Upper lobe of left lung (tissue), 6 donors: ENCODE results near the gene OLIG2. TPM values are rescaled to one million over a fixed set of nuclear protein-coding genes. Genes with fewer than 3 reads are reported as not detected.

Experiments used
- ATAC-seq, 2 donors: fragments of 200-7000 bp; cut with Tn5 transposase; one replicate each; pipeline ENCODE4 v1.9.1; 2022; ENCODE audit warnings: mild to moderate bottlenecking in 2 of 2, moderate library complexity in 2 of 2; ENCODE audit not compliant: low FRiP score in 2 of 2
- DNase-seq, 2 donors: peaks; one replicate each; pipeline ENCODE4 v3.0.0-alpha.2; 2019 to 2020
- H3K27ac ChIP-seq, 4 donors: fragments of 200-600 bp; sonication (generic); one replicate each; pipeline ENCODE4 v1.5.1; 2016 to 2019
- H3K27me3 ChIP-seq, 4 donors: fragments of 200-600 bp; sonication (generic); one replicate each; pipeline ENCODE4 v1.5.1; 2017 to 2019
- H3K36me3 ChIP-seq, 4 donors: fragments of 200-600 bp; sonication (generic); one replicate each; pipeline ENCODE4 v1.5.1; 2016 to 2019
- H3K4me1 ChIP-seq, 4 donors: fragments of 200-600 bp; sonication (generic); one replicate each; pipeline ENCODE4 v1.5.1; 2018 to 2019
- H3K4me3 ChIP-seq, 4 donors: fragments of 200-600 bp; sonication (generic); one replicate each; pipeline ENCODE4 v1.5.1; 2017 to 2019; ENCODE audit warnings: mild to moderate bottlenecking in 2 of 4, moderate library complexity in 1 of 4
- H3K9me3 ChIP-seq, 4 donors: fragments of 200-600 bp; sonication (generic); one replicate each; pipeline ENCODE4 v1.5.1; 2018 to 2019
- EP300 ChIP-seq, 4 donors: sonication (generic); formaldehyde crosslinking; IDR thresholded peaks; one replicate each; pipeline ENCODE4 v1.5.1; 2017; ENCODE audit warnings: antibody characterized with exemption in 4 of 4, control low read depth in 2 of 4
- POLR2A ChIP-seq, 4 donors: fragments of 450-650 bp; IDR thresholded peaks; one replicate each; pipeline ENCODE4 v1.5.1; 2016 to 2017; ENCODE audit warnings: antibody characterized with exemption in 4 of 4, mild to moderate bottlenecking in 2 of 4
- POLR2AphosphoS5 ChIP-seq, 2 donors: sonication (generic); formaldehyde crosslinking; IDR thresholded peaks; one replicate each; pipeline ENCODE4 v1.5.1; 2017; ENCODE audit warnings: antibody characterized with exemption in 2 of 2
- WGBS, 2 donors: methylation state at CpG; one replicate each; pipeline ENCODE4 v1.1.5; 2017 to 2018; 5-methylcytosine and 5-hydroxymethylcytosine counted together
- total RNA-seq, 6 donors: library from RNA; depleted of rRNA in 4 of 6; stranded (reverse); fragments of >200 nt in 4 of 6; gene quantifications; one replicate each; pipeline versions ENCODE4 v1.1.0 to v1.2.1, GENCODE V29; 2016 to 2021
- TF ChIP-seq, protein P1 (sequence below), 6 experiments: fragments of 450-650 bp in 4 of 6; fragments of 200-600 bp in 2 of 6; sonication (generic) in 2 of 6; IDR thresholded peaks; one replicate each; pipeline ENCODE4 v1.5.1; 2016 to 2019; ENCODE audit warnings: antibody characterized with exemption in 6 of 6
- donor health status: DM: no; HTN: no; CAD: no; lungs with moderate emphysema.
- donor health status: DM: no; HTN: yes; CAD: no; lungs with severe emphysema.

Gene OLIG2
- total RNA-seq, 6 donors from 2014 or later: not detected

DNA sequence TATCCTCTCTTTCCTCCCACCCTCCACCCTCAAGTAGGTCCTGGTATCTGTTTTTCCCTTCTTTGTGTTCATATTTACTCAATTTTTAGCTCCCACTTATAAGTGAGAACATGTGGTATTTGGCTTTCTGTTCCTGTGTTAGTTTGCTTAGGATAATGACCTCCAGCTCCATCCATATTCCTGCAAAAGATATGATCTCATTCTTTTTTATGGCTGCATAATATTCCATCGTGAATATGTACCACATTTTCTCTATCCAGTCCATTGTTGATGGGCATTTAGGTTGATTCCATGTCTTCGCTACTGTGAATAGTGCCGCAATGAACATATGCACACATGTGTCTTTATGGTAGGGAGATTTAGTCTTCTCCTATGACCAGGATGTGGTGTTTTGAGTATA is 14.5 kb downstream of the OLIG2 start:
- 94 to 96% methylated on average over 3 of the region's 3 CpGs for whole genome bisulfite sequencing, 2 donors
- no peak overlapping the region for H3K27ac ChIP-seq
- TF ChIP-seq, protein P1, sequence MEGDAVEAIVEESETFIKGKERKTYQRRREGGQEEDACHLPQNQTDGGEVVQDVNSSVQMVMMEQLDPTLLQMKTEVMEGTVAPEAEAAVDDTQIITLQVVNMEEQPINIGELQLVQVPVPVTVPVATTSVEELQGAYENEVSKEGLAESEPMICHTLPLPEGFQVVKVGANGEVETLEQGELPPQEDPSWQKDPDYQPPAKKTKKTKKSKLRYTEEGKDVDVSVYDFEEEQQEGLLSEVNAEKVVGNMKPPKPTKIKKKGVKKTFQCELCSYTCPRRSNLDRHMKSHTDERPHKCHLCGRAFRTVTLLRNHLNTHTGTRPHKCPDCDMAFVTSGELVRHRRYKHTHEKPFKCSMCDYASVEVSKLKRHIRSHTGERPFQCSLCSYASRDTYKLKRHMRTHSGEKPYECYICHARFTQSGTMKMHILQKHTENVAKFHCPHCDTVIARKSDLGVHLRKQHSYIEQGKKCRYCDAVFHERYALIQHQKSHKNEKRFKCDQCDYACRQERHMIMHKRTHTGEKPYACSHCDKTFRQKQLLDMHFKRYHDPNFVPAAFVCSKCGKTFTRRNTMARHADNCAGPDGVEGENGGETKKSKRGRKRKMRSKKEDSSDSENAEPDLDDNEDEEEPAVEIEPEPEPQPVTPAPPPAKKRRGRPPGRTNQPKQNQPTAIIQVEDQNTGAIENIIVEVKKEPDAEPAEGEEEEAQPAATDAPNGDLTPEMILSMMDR (IDR thresholded peaks at IDR 0.05): no peak
- TF ChIP-seq EP300 (IDR thresholded peaks at IDR 0.05) (no peak), POLR2A (IDR thresholded peaks at IDR 0.05) (no peak), POLR2AphosphoS5 (IDR thresholded peaks at IDR 0.05) (no peak)
- ATAC-seq (no peak), DNase-seq (no peak)
- no peaks in the 10 kb centered on the region for H3K36me3 ChIP-seq
- H3K4me3 ChIP-seq: no peak overlapping the region
- H3K4me1 ChIP-seq: peaks cover 0 to 4% (median 2%) of the 10 kb centered on the region in 4 donors
- H3K9me3 ChIP-seq: no peaks in the 10 kb centered on the region
- H3K27me3 ChIP-seq: no peaks in the 10 kb centered on the region

GRCh38 chr21:33041981-33042380 is 16.2 kb downstream of the OLIG2 start:
- Histone ChIP-seq H3K9me3 (no peaks in the 10 kb centered on the region), H3K36me3 (no peaks in the 10 kb centered on the region), H3K27me3 (no peaks in the 10 kb centered on the region), H3K4me1 (no peaks in the 10 kb centered on the region), H3K4me3 (no peak overlapping the region), H3K27ac (no peak overlapping the region)
- no peak for ATAC-seq
- no peak for DNase-seq
- TF ChIP-seq EP300 (IDR thresholded peaks at IDR 0.05) (no peak), POLR2A (IDR thresholded peaks at IDR 0.05) (no peak), POLR2AphosphoS5 (IDR thresholded peaks at IDR 0.05) (no peak)
- TF ChIP-seq, protein P1 (IDR thresholded peaks at IDR 0.05): no peak
- 51 to 72% methylated on average over 2 of the region's 2 CpGs for WGBS, 2 donors

DNA sequence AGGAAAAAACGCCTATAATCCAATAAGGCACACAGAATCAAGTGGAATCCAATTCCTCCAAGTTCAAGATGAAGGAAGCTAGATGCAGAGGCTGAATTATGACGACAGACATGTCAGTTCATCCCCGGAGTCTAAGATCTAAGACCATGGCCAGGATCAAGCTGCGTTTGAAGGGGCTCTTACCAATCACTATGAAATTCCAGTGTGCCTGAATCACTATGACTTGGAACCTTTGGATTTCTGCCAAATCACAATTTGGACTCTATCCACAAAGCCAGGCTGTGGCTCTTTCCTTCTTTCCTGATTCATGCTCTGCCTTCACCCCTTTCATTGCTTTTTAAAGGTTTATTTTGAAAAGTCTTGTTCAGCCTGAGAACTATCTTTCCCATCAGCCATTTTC is 17.1 kb downstream of the OLIG2 start:
- TF ChIP-seq EP300 (IDR thresholded peaks at IDR 0.05): no peak
- TF ChIP-seq, protein P1 (IDR thresholded peaks at IDR 0.05): no peak
- no peak for TF ChIP-seq POLR2A (IDR thresholded peaks at IDR 0.05)
- no peak for TF ChIP-seq POLR2AphosphoS5 (IDR thresholded peaks at IDR 0.05)
- H3K36me3 ChIP-seq: no peaks in the 10 kb centered on the region
- H3K4me3 ChIP-seq: no peak overlapping the region
- 40 to 42% methylated on average over 4 of the region's 4 CpGs for WGBS, 2 donors
- ATAC-seq (no peak), DNase-seq (no peak)
- H3K4me1 ChIP-seq: no peaks in the 10 kb centered on the region
- no peaks in the 10 kb centered on the region for H3K9me3 ChIP-seq
- H3K27ac ChIP-seq: no peak overlapping the region
- no peaks in the 10 kb centered on the region for H3K27me3 ChIP-seq

DNA sequence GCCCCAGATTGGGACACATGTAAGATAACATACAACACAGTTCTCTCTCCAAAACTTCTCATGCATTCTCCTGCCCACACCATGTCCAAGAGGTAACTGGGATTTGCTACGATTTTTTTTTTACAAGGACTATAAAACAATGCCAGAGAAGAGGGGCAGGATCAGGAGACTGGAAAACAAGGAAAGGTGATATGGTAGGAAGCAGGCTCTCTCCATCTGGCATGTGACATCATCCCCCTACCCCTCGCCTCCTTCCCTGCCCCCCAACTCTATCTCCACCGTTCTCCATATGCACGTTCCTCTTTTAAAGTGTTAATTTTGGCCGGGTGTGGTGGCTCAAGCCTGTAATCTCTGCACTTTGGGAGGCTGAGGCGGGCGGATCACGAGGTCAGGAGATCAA is 20.7 kb downstream of the OLIG2 start:
- Histone ChIP-seq H3K4me3 (no peak overlapping the region), H3K27me3 (no peaks in the 10 kb centered on the region), H3K27ac (no peak overlapping the region), H3K4me1 (no peaks in the 10 kb centered on the region), H3K9me3 (no peaks in the 10 kb centered on the region), H3K36me3 (no peaks in the 10 kb centered on the region)
- no peak for DNase-seq
- ATAC-seq: no peak
- 74 to 75% methylated on average over 8 of the region's 8 CpGs for WGBS, 2 donors
- TF ChIP-seq POLR2AphosphoS5 (IDR thresholded peaks at IDR 0.05) (no peak), POLR2A (IDR thresholded peaks at IDR 0.05) (no peak), EP300 (IDR thresholded peaks at IDR 0.05) (no peak)
- TF ChIP-seq, protein P1 (IDR thresholded peaks at IDR 0.05): no peak

DNA sequence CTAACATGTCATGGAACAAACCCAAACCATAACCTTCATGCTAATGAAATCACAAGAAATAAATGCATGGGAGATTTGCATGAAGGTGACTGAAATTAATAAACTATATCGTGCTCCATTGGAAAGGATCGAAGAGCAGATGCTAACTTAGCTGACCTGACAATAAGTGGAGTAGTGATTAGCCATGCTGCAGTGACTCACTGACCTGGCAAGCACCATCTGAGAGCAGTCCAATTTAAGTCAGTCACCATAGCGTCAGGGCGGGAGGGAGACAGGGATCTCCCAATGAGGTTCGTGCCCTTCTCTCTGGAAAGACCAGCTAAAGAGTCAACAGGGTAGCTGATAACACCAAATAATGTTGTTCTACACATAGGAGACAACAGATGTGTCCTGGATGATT is 21.5 kb downstream of the OLIG2 start:
- ATAC-seq: peak in 1 of 2 donors; percentile 76

More for the DNA sequence above, 21.5 kb downstream of the OLIG2 start:
- Histone ChIP-seq H3K27ac (no peak overlapping the region), H3K27me3 (no peaks in the 10 kb centered on the region), H3K4me1 (no peaks in the 10 kb centered on the region), H3K4me3 (no peak overlapping the region), H3K36me3 (no peaks in the 10 kb centered on the region), H3K9me3 (no peaks in the 10 kb centered on the region)
- TF ChIP-seq EP300 (IDR thresholded peaks at IDR 0.05) (no peak), POLR2AphosphoS5 (IDR thresholded peaks at IDR 0.05) (no peak), POLR2A (IDR thresholded peaks at IDR 0.05) (no peak)
- TF ChIP-seq, protein P1 (IDR thresholded peaks at IDR 0.05): no peak
- 82 to 85% methylated on average over 5 of the region's 5 CpGs for WGBS, 2 donors
- DNase-seq: no peak
